Measurements from ENCODE around the gene CHD6.

The CHD6 gene

GRCh38 chr20:41586772-41587171 is 31.4 kb downstream of the CHD6 start:
- no peak for DNase-seq

- DNase-seq = no peak
Measured at GRCh38 chr20:41580350-41580749, 37.8 kb downstream of the CHD6 start.

DNA sequence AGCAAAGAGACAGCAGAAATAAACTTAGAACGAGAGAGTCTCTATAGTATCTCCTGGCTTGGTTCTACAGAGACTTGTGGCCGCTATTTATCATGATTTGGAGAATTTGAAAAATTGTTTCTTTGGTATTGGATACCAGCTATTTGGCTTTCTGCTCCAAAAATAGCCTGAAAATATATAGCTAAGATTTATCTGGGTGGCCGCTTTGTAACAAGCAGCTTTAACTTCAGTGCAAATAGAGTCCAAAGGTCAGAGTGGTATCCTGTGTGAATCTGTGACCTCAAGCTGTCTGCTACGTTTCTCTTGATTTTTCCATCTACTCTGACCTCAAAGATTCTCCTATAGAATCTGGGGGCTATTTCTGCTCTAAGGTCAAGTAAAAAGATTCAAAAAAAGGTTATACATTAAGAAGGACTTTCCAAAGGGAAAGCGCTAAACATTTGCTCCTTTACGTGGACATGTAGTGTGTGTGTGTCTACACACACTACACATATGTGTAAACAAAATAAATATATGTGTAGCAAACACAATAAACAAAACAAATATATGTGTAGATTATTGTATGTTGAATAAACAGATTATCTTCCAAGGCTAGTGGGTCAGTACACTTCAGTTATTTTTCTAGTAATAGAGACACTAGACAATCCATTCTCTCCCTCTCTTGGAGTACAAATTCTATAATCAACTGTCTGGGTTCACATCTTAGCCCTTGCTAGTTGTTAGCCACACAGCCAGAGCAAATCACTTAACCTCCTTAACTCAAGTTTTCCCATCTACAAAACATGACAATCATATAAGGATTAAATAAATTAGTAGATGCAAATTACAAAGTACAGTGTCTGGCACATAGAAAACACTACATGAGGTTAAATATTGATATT is 40.8 kb downstream of the CHD6 start:
- DNase-seq = no peak

GRCh38 chr20:41575412-41575811 is 42.8 kb downstream of the CHD6 start:
- DNase-seq = no peak

DNA sequence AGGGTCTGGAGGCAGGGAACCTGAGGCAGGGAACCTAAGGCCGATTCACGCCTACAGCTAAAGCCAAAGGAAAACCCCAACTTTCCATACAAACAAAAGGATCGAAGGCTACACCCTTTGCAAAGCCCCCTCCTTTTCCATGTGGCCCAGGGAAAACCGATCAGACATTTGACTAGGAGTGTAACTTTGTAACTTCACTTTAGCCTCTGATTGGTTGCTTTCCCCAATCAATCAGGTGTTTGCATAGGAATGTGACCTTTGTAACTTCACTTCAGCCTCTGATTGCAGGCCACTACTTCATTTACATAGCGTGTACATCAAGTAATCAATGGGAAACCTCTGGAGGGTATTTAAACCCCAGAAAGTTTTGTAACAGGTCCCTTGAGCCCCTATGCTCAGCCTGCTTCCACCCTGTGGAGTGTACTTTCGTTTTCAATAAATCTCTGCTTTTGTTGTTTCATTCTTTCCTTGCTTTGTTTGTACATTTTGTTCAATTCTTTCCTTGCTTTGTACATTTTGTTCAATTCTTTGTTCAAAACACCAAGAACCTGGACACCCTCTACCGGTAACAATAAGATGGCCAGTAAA is 43.3 kb downstream of the CHD6 start:
- no peak for DNase-seq

DNA sequence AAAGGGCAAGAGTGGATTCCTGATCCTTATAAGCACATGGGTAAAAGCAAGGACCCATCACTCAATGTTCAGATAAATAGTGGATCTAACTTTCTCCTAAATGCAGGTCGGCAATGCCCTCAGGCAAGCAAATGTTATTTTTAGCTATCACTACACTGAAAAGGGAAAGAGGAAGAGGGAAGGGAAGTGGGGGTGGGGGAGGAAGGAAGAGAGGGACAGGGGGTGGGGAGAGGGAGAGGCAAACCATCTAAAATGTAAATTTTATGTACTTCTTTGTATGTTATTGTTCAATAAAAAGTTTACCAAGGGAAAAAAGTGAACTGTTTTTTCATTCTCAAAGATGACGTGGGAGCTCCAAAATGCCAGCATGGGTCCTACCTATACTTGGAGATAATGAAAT is 44.2 kb downstream of the CHD6 start:
- no peak for DNase-seq

GRCh38 chr20:41572010-41572572 is 46.1 kb downstream of the CHD6 start:
- no peak for DNase-seq

- DNase-seq = no peak
Measured at GRCh38 chr20:41571006-41571405, 47.2 kb downstream of the CHD6 start.

- DNase-seq = no peak
Measured at GRCh38 chr20:41570557-41570956, 47.6 kb downstream of the CHD6 start.

DNA sequence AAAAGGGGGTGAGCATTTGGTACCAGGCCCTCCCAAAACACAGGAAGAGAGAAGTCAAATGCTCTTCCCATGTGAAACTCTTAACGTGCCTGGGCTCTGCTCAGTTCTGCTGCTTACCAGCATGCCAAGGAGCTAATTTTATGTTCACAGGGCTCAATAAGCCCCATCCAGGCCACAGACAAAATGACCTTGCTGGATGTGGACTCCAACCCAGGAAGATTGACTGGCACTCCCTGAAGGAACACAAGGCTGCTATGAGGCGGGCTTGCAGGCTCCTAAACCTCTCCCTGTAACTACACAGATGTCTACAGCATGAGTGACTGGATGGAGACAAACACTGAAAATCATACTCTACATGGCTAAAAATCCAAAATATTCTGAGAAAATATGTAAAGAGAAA is 50.6 kb downstream of the CHD6 start:
- no peak for DNase-seq

DNA sequence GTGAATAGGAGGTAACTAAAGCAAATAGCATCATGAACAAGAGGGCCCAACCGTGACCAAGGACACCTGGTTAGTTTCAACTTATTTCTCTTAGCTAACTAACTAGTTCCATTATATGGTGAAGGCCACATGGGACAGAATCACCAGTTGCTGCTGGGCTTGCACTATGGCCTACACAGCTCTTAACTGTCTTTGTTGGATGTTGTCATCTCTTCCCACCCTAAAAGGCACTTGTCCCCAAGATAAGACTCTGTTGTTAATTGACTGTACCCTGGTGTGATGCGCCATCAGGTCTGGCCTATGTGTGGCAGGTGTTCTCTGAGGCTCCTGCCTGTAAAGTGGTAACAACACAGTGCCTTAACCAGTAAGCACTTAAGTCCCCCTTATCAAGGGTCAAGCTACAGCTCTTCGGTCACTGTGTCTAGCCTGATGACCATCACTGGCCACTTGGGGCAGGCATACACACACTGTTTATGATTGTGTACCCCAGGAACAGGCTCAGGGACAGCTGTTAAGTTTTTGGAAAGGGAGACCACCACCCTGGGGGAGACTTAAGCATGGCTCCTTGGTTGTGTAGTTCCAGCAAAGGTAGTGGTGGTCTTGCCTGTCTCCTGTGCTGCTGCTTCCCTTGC is 51.2 kb downstream of the CHD6 start:
- no peak for DNase-seq

DNA sequence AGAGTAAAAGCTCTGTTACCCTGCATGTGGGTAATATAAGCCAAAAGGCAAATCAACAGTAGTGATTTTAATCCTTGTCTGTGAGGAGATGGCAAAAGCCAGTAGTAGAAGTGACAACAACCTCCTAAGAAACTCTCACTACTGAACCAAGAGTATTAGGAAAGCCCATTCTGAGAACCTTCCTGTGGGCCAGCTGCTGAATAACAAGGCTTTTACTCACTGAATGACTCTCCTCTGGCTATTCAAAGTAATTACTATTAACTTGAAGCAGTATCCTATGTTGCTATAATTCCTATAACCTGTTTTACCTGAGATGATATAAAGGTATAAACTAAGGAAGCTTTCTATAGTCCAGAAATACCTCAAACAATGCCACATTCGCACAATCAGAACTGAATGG is 55.1 kb downstream of the CHD6 start:
- no peak for DNase-seq

DNA sequence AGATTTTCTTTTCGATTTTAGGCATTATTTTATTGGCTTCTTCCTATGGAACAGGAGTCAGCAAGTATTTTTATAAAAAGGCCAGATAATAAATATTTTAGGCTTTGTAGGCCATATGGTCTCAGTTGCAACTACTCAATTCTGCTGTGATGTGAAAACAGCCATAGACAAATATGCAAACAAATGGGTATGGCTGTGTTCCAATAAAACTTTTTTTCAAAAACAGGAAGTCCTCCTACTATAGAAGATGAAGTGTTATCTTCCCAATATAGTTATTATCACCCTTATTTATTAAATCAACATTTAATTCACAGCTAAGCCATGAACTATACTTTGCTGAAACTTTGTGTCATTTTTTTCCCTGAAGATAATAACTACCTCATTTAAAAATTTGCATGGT is 57.2 kb downstream of the CHD6 start:
- DNase-seq = no peak

DNA sequence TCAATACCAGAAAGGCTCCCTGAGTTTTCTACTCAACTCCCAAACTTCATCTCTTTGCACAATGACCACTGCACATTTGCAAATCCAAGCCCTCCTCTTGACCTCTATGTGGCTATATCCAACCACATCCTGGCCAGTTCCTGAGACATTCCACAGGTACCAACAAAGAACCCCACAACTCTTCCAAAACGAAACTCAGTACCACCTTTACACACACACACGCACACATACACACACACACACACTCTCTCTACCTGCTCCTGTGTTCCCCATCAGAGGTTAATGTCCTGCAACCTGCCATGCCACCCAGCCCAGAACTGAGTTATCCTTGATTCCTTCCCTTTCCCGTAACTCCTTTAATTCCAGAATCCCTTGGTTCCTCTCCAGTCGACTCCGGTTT is 58.5 kb downstream of the CHD6 start:
- DNase-seq = no peak

- DNase-seq = no peak
Measured at GRCh38 chr20:41553142-41553879, 64.9 kb downstream of the CHD6 start.

GRCh38 chr20:41552295-41553068 is 65.7 kb downstream of the CHD6 start:
- no peak for DNase-seq

DNA sequence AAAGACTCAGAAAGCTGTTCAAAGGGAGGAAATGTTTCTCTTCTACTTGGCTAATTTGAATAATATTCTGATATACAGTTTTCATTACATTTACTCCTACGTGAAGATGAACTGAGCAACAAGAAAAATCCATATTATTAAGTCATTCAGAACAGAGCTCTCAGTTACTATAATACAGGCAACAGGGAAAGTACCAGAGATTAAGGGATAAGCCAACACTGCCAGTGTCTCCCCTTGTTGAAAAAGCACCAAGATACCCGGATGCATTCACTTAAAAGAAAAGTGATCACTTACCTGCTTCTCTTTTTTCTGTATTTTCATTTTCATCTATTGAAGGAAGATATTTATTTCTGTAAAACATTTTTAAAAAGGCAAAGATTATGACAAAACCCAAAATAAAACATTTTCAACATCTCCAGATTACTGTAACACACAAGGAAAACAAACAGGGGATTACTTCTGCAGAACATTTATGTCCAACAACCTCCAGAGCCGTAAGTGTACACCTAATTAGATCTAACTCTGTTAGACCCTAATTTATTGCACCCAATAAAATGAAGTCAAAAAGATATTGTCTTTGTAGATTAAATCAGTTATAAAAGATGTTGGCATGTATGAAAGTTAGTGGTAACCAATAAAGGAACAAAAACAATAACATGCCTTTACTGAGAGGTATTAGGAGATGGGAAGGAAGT is 67.0 kb downstream of the CHD6 start:
- no peak for DNase-seq

DNA sequence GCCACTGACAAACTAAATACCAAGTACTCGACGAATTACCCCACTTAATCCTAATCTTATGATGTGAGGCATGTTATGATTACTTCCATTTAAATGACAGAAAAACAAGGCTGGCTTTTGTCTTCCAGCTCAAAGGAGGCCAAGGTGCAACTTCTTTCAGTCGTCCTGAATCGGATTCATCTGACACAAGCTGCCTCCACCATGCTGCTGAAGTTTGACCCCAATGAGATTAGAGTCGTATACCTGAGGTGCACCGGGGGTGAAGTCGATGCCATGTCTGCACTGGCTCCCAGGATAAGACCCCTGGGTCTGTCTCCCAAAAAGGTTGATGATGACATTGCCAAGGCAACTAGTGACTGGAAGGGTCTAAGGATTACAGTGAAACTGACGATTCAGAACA is 71.0 kb downstream of the CHD6 start:
- no peak for DNase-seq

DNA sequence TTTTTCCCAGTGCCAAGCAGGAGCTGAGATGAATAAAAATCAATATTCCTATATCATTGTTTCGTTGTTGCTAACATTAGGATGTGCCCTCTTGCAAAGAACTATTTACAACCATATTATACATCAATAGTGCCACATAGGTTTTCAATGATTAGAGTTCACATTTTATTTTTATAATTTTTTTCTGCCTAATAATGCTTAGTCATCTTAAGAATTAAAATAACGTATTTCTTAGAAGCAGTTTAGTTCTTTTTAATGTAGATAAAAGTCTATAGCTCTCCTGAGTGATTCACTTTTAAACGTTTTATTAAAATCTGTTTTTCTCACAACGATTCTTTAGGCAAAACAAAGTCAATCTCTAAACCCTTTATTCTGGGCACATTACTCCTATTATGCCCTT is 71.6 kb downstream of the CHD6 start:
- no peak for DNase-seq

GRCh38 chr20:41544472-41544871 is 73.7 kb downstream of the CHD6 start:
- no peak for DNase-seq

DNA sequence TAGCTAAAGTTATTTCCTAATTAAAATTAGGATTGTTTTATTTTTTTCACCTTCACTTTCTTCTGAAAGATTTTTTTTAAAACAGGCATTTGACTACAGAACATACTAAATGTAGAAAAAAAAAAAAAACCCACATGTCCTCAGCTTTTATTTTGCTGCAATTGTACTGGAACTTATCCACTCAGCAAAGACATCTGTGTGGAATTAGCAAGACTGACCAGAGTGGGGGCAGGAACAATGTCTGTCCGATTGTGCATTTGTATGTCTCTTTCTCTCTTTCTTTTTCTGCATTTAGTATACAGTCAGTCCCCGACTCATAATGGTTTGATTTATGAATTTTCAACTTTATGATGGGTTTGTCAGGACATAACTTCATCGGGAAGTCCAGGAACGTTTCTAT is 77.3 kb downstream of the CHD6 start:
- DNase-seq = no peak

DNA sequence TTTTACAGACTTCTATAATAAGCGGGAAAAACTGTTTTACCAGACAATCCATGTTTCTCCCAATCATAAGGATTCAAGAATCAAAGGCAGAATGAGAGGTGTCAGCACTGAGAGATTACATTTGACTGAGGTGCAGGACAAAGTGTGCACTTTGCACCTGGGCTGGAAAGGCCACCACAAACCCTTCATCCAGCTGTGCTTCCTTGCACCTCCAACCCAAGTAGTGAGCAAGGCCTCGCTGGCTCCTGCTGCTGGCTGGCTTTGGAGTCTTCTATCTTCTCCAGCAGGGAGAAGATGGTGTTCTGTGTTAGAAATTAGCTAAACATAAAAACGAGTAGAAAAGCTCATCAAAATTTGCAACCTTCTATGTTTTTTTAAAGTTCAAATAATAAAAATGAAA is 77.7 kb downstream of the CHD6 start:
- DNase-seq = no peak
